Muscle layer of duodenum (tissue), 2 donors: Measurements from ENCODE around the gene B4GALT7.
"Not testable (repeated sequence)": the region's sequence is repeated elsewhere in the genome, so short reads cannot be mapped to it uniquely, and the experiment has no call there.

Experiments used
- H3K27ac ChIP-seq: one replicate; pipeline ENCODE4 v1.7.0; 2013; ENCODE audit warnings: mild to moderate bottlenecking, low read length
- H3K27me3 ChIP-seq: one replicate; pipeline ENCODE4 v1.7.0; 2013; ENCODE audit warnings: low read depth, mild to moderate bottlenecking, control low read depth, low read length
- H3K36me3 ChIP-seq, 2 donors: one replicate each; pipeline ENCODE4 v1.7.0; 2013; ENCODE audit warnings: low read length in 2 of 2, control low read depth in 1 of 2, mild to moderate bottlenecking in 1 of 2; ENCODE audit not compliant: insufficient read depth in 2 of 2, control insufficient read depth in 1 of 2
- H3K4me1 ChIP-seq, 2 donors: one replicate each; pipeline ENCODE4 v1.7.0; 2013; ENCODE audit warnings: low read length in 2 of 2, mild to moderate bottlenecking in 2 of 2, control low read depth in 1 of 2, moderate library complexity in 1 of 2; ENCODE audit not compliant: insufficient read depth in 2 of 2, control insufficient read depth in 1 of 2
- H3K4me3 ChIP-seq, 2 donors: one replicate each; pipeline ENCODE4 v1.7.0; 2013; ENCODE audit warnings: low read length in 2 of 2, low read depth in 1 of 2, mild to moderate bottlenecking in 1 of 2
- H3K9me3 ChIP-seq, 2 donors: one replicate each; pipeline ENCODE4 v1.7.0; 2013; ENCODE audit warnings: low read length in 2 of 2, control low read depth in 1 of 2, mild to moderate bottlenecking in 1 of 2; ENCODE audit not compliant: control insufficient read depth in 1 of 2
- donor health status: healthy.

Gene B4GALT7

GRCh38 chr5:177610770-177611445 lies 11.0 kb downstream of the B4GALT7 start:
- H3K4me1 ChIP-seq, result peaks cover 0 to 12% of the 10 kb centered on the region in 2 donors
- H3K36me3 ChIP-seq, result peaks cover 0 to 3% of the 10 kb centered on the region in 2 donors
- no peak overlapping the region for H3K4me3 ChIP-seq
- H3K9me3 ChIP-seq, result no peaks in the 10 kb centered on the region
- H3K27me3 ChIP-seq, result no peaks in the 10 kb centered on the region
- no peak overlapping the region for H3K27ac ChIP-seq

- Histone ChIP-seq H3K27ac (no peak overlapping the region), H3K4me3 (no peak overlapping the region), H3K27me3 (no peaks in the 10 kb centered on the region), H3K9me3 (no peaks in the 10 kb centered on the region), H3K4me1 (peaks cover 0 to 12% of the 10 kb centered on the region in 2 donors), H3K36me3 (peaks cover 0 to 4% of the 10 kb centered on the region in 2 donors)
These were observed 11.7 kb downstream of the B4GALT7 start for GRCh38 chr5:177611446-177612214.

GRCh38 chr5:177612215-177612673 lies 12.3 kb downstream of the B4GALT7 start:
- Histone ChIP-seq H3K36me3 (peaks cover 0 to 9% of the 10 kb centered on the region in 2 donors), H3K9me3 (no peaks in the 10 kb centered on the region), H3K4me1 (peaks cover 0 to 8% of the 10 kb centered on the region in 2 donors)

GRCh38 chr5:177620560-177620959 lies 20.6 kb downstream of the B4GALT7 start:
- H3K27ac ChIP-seq, result no peak overlapping the region
- H3K36me3 ChIP-seq, result peaks cover 17 to 39% of the 10 kb centered on the region in 2 donors
- H3K27me3 ChIP-seq, result no peaks in the 10 kb centered on the region
- H3K4me1 ChIP-seq, result no peaks in the 10 kb centered on the region
- no peaks in the 10 kb centered on the region for H3K9me3 ChIP-seq
- H3K4me3 ChIP-seq, result no peak overlapping the region

More at GRCh38 chr5:177612215-177612673, 12.3 kb downstream of the B4GALT7 start:
- Histone ChIP-seq H3K27me3 (no peaks in the 10 kb centered on the region), H3K4me3 (no peak overlapping the region), H3K27ac (no peak overlapping the region)

- H3K27ac ChIP-seq, H3K4me1 ChIP-seq, H3K4me3 ChIP-seq, H3K27me3 ChIP-seq, H3K9me3 ChIP-seq: not testable (repeated sequence)
- peaks cover 7 to 23% of the 10 kb centered on the region in 2 donors for H3K36me3 ChIP-seq
These were observed 24.2 kb downstream of the B4GALT7 start for GRCh38 chr5:177624172-177624571.

GRCh38 chr5:177630186-177630585 lies 30.3 kb downstream of the B4GALT7 start:
- not testable (repeated sequence) for H3K4me3 ChIP-seq, H3K4me1 ChIP-seq, H3K27ac ChIP-seq, H3K36me3 ChIP-seq, H3K9me3 ChIP-seq, H3K27me3 ChIP-seq

GRCh38 chr5:177634912-177635311 lies 35.0 kb downstream of the B4GALT7 start:
- not testable (repeated sequence) for H3K9me3 ChIP-seq, H3K27me3 ChIP-seq, H3K27ac ChIP-seq, H3K4me1 ChIP-seq, H3K36me3 ChIP-seq, H3K4me3 ChIP-seq

GRCh38 chr5:177645462-177645861 lies 45.5 kb downstream of the B4GALT7 start:
- H3K27ac ChIP-seq, H3K27me3 ChIP-seq, H3K4me1 ChIP-seq, H3K36me3 ChIP-seq, H3K4me3 ChIP-seq, H3K9me3 ChIP-seq: not testable (repeated sequence)

- H3K36me3 ChIP-seq, H3K9me3 ChIP-seq, H3K4me3 ChIP-seq, H3K27me3 ChIP-seq, H3K4me1 ChIP-seq, H3K27ac ChIP-seq: not testable (repeated sequence)
These were observed 51.3 kb downstream of the B4GALT7 start for GRCh38 chr5:177651235-177651634.

GRCh38 chr5:177657846-177658245 lies 57.9 kb downstream of the B4GALT7 start:
- H3K27ac ChIP-seq, H3K9me3 ChIP-seq, H3K4me3 ChIP-seq, H3K4me1 ChIP-seq, H3K27me3 ChIP-seq, H3K36me3 ChIP-seq: not testable (repeated sequence)

GRCh38 chr5:177658542-177658941 lies 58.6 kb downstream of the B4GALT7 start:
- not testable (repeated sequence) for H3K9me3 ChIP-seq, H3K4me1 ChIP-seq, H3K4me3 ChIP-seq, H3K36me3 ChIP-seq, H3K27ac ChIP-seq, H3K27me3 ChIP-seq
